PC-9 (cell line): ENCODE data around the gene DPYSL3. TPM values are rescaled to one million over a fixed set of nuclear protein-coding genes. Genes with fewer than 3 reads are reported as not detected.

ENCODE experiments used
- BruUV-seq: library from RNA; stranded (reverse); fragments of 400-500 nt; replicated peaks from 2 replicates; lab custom pipeline; 2021; lab: Mats Ljungman, UMichigan
- CTCF ChIA-PET: fragments of 300-600 bp; sonication (Branson Sonifier 250); formaldehyde crosslinking; loops from one replicate; lab custom pipeline; 2022; ENCODE audit warnings: antibody characterized with exemption; lab: Charles Lee
- POLR2A ChIA-PET: fragments of 300-600 bp; sonication (Branson Sonifier 250); formaldehyde crosslinking; loops from one replicate; lab custom pipeline; 2022; ENCODE audit warnings: antibody characterized with exemption; ENCODE audit not compliant: unreplicated experiment; lab: Charles Lee
- DNase-seq, 2 experiments: peaks; one replicate each; pipeline versions ENCODE4 v3.0.0 to v3.0.0-alpha.2; 2015 to 2022; ENCODE audit warnings: mixed read lengths in 1 of 2
- H2AFZ ChIP-seq: fragments of 200-600 bp; sonication (generic); 2 replicates; pipeline ENCODE4 v1.8.1; 2017; ENCODE audit warnings: antibody characterized with exemption
- H3F3A ChIP-seq: fragments of 200-600 bp; sonication (generic); 2 replicates; pipeline ENCODE4 v1.8.1; 2017; ENCODE audit warnings: antibody characterized with exemption, mild to moderate bottlenecking, low read depth; ENCODE audit not compliant: insufficient read depth
- H3K27ac ChIP-seq: fragments of 200-600 bp; sonication (generic); 2 replicates; pipeline ENCODE4 v1.6.1; 2016; ENCODE audit warnings: mixed run types
- H3K27me3 ChIP-seq: fragments of 200-600 bp; sonication (generic); 2 replicates; pipeline ENCODE4 v1.6.1; 2016; ENCODE audit warnings: low read depth, mixed run types; ENCODE audit not compliant: insufficient read depth
- H3K36me3 ChIP-seq: fragments of 200-600 bp; sonication (generic); 2 replicates; pipeline ENCODE4 v1.6.1; 2016; ENCODE audit warnings: low read depth, mixed run types
- H3K4me1 ChIP-seq: fragments of 200-600 bp; sonication (generic); replicated peaks from 2 replicates; pipeline ENCODE4 v1.6.1; 2016; ENCODE audit warnings: mixed run types; ENCODE audit not compliant: insufficient read depth
- H3K4me2 ChIP-seq: fragments of 200-600 bp; sonication (generic); 2 replicates; pipeline ENCODE4 v1.6.1; 2017; ENCODE audit warnings: mixed run types
- H3K4me3 ChIP-seq: fragments of 200-600 bp; sonication (generic); 2 replicates; pipeline ENCODE4 v1.6.1; 2016; ENCODE audit warnings: mixed run types
- H3K79me2 ChIP-seq: fragments of 200-600 bp; sonication (generic); 2 replicates; pipeline ENCODE4 v1.6.1; 2017; ENCODE audit warnings: low read depth, mixed run types
- H3K9me2 ChIP-seq: fragments of 200-600 bp; sonication (generic); 2 replicates; pipeline ENCODE4 v1.8.1; 2017; ENCODE audit warnings: mild to moderate bottlenecking; ENCODE audit not compliant: insufficient read depth
- H3K9me3 ChIP-seq: fragments of 200-600 bp; sonication (generic); 2 replicates; pipeline ENCODE4 v1.8.1; 2016; ENCODE audit warnings: low read depth; ENCODE audit not compliant: insufficient read depth
- H4K20me1 ChIP-seq: fragments of 200-600 bp; sonication (generic); 2 replicates; pipeline ENCODE4 v1.8.1; 2017; ENCODE audit not compliant: insufficient read depth
- EZH2 ChIP-seq: fragments of 200-600 bp; sonication (generic); IDR thresholded peaks from 2 replicates; pipeline ENCODE4 v1.8.0; 2017; ENCODE audit warnings: antibody characterized with exemption, low read depth
- intact Hi-C: fragments of 100-400 bp; cut with micrococcal nuclease; formaldehyde crosslinking; loops from one replicate; pipeline ENCODE4 v1.10.0; 2022; ENCODE audit not compliant: unreplicated experiment
- total RNA-seq: library from RNA; stranded (reverse); gene quantifications from 2 replicates; pipeline ENCODE4 v1.2.3, GENCODE V29; 2021
- TF ChIP-seq, protein P1 (sequence below): fragments of 200-600 bp; sonication (generic); conservative IDR thresholded peaks from 2 replicates; pipeline ENCODE4 v1.6.1; 2017; ENCODE audit warnings: mixed run types, antibody characterized with exemption, mild to moderate bottlenecking, moderate library complexity

The DPYSL3 gene
- total RNA-seq, 1 experiment from 2014 or later, result 1.3 TPM

DNA sequence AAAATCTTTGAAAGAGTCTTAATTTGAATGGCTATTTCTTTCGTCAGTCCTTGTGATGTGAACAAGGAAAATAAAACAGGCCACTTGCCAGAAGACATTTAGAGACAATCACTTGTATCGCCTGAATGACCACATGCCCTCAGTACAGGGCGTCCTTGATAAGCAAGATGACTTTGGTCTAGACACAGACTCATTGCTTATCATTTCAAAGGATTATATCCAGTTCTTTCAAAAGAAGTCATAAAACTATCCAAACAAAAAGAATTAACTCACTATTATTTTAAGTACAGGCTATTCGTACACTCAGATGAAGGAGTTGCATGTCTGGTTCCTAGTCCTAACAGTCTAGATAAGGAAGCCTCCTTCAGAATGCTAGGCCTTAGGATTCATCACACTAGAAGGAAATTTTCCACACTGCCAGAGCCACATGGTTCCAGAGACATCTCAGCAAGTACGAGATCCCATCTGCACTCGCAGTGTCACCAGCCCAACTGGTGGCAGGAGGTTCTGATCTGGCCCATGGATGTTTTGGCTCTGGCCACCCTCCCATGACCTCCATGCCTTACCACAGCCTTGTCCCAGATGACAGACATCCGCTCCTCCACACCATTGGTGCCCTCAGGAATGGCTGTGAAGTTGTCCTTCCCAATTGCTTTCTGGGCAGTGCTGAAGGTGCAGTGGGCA is 109.6 kb downstream of the DPYSL3 start:
- DNase-seq, result no peak
- Histone ChIP-seq H3F3A (no peaks in the 10 kb centered on the region), H3K9me2 (no peaks in the 10 kb centered on the region), H2AFZ (no peak overlapping the region), H3K4me3 (no peak overlapping the region), H3K79me2 (no peaks in the 10 kb centered on the region), H3K27ac (no peak overlapping the region), H3K4me2 (no peak overlapping the region), H3K36me3 (no peaks in the 10 kb centered on the region), H3K4me1 (peaks cover 9% of the 10 kb centered on the region; the same call in 1 of the 2 replicates), H3K9me3 (no peaks in the 10 kb centered on the region), H3K27me3 (no peaks in the 10 kb centered on the region), H4K20me1 (no peaks in the 10 kb centered on the region)
- POLR2A ChIA-PET, result no interaction called here
- CTCF ChIA-PET, result no interaction called here
- intact Hi-C loops, result no loop called here
- no TSS peak for BruUV-seq
- TF ChIP-seq EZH2, result no peak
- TF ChIP-seq, protein P1, sequence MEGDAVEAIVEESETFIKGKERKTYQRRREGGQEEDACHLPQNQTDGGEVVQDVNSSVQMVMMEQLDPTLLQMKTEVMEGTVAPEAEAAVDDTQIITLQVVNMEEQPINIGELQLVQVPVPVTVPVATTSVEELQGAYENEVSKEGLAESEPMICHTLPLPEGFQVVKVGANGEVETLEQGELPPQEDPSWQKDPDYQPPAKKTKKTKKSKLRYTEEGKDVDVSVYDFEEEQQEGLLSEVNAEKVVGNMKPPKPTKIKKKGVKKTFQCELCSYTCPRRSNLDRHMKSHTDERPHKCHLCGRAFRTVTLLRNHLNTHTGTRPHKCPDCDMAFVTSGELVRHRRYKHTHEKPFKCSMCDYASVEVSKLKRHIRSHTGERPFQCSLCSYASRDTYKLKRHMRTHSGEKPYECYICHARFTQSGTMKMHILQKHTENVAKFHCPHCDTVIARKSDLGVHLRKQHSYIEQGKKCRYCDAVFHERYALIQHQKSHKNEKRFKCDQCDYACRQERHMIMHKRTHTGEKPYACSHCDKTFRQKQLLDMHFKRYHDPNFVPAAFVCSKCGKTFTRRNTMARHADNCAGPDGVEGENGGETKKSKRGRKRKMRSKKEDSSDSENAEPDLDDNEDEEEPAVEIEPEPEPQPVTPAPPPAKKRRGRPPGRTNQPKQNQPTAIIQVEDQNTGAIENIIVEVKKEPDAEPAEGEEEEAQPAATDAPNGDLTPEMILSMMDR, result no peak

DNA sequence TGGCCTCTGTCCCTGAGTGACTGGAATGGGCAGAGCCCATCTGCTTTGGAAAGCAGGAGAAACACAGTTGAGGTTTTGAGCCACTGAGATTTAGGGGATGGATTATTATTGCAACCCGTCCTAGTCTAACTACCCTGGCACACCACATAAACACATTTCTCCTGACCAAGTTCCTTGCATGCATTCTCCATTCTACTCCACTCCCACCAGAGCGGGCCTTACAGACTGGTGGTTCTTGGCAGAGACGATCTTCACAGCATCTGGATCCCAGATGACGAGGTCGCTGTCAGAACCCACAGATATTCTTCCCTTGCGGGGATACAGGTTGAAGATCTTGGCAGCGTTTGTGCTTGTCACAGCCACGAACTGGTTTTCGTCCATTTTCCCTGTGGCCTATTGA is 111.0 kb downstream of the DPYSL3 start:
- intact Hi-C loops, result loop anchor here (10.0 kb wide), 1 partner anchor 176 kb away; no protein-coding TSS in a partner anchor

DNA sequence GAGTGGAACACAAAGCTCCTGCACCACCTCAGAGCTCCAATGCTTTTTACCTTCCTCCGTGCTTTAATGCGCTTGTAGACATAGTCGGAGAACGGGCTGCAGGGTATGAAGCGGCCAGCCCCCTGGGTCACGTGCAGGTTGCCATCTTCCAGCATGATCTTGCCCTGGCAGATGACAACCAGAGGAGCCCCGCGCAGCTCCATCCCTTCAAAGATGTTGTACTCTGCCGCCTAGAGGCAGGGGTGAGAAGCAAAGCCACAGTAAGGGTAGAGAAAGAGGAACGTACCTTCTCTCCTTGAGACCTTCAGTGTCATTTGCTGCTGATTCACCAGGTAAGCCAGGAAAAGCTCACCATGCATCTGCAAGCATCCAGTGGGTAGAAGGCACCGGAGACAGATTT is 112.3 kb downstream of the DPYSL3 start:
- Histone ChIP-seq H4K20me1 (no peaks in the 10 kb centered on the region), H3K79me2 (no peaks in the 10 kb centered on the region), H3K9me3 (no peaks in the 10 kb centered on the region), H3K4me1 (no peaks in the 10 kb centered on the region), H3F3A (no peaks in the 10 kb centered on the region), H3K27ac (no peak overlapping the region), H3K4me3 (no peak overlapping the region), H3K36me3 (no peaks in the 10 kb centered on the region), H3K4me2 (no peak overlapping the region), H2AFZ (no peak overlapping the region), H3K27me3 (0 out of 2 replicates have a peak, but pooled peaks cover 6% of the 10 kb centered on the region), H3K9me2 (0 out of 2 replicates have a peak, but pooled peaks cover 4% of the 10 kb centered on the region)
- CTCF ChIA-PET, result no interaction called here
- no TSS peak for BruUV-seq
- TF ChIP-seq EZH2, result no peak
- TF ChIP-seq, protein P1, result no peak; the same call in 1 of the 2 replicates
- no peak for DNase-seq
- intact Hi-C loops, result loop anchor here (10.0 kb wide), 1 partner anchor 177 kb away; no protein-coding TSS in a partner anchor
- POLR2A ChIA-PET, result no interaction called here

More for the DNA sequence above, 111.0 kb downstream of the DPYSL3 start:
- 0 out of 2 replicates have a peak, but pooled peaks cover 5% of the 10 kb centered on the region for H3K27me3 ChIP-seq
- ChIA-PET CTCF (no interaction called here), POLR2A (no interaction called here)
- no peaks in the 10 kb centered on the region for H4K20me1 ChIP-seq
- no peaks in the 10 kb centered on the region for H3K36me3 ChIP-seq
- no peaks in the 10 kb centered on the region for H3K79me2 ChIP-seq
- no peak overlapping the region for H3K27ac ChIP-seq
- no peak for TF ChIP-seq EZH2
- TF ChIP-seq, protein P1, result no peak
- no peak overlapping the region for H2AFZ ChIP-seq
- H3K4me2 ChIP-seq, result no peak overlapping the region
- H3K4me1 ChIP-seq, result peaks cover 4% of the 10 kb centered on the region; the same call in 1 of the 2 replicates
- H3K4me3 ChIP-seq, result no peak overlapping the region
- H3F3A ChIP-seq, result no peaks in the 10 kb centered on the region
- 0 out of 2 replicates have a peak, but pooled peaks cover 3% of the 10 kb centered on the region for H3K9me2 ChIP-seq
- BruUV-seq, result no TSS peak
- DNase-seq, result no peak
- no peaks in the 10 kb centered on the region for H3K9me3 ChIP-seq
